Fibroblast of mammary gland (primary cell): ENCODE results near the gene SLC1A1.
"Not testable (repeated sequence)": the region's sequence is repeated elsewhere in the genome, so short reads cannot be mapped to it uniquely, and the experiment has no call there.

ENCODE experiments used
- DNase-seq: peaks from one replicate; pipeline ENCODE4 v3.0.0-alpha.2; 2010; ENCODE audit warnings: low read depth
- H3K4me3 ChIP-seq: 2 replicates; pipeline ENCODE4 v1.5.1; 2011; ENCODE audit warnings: low read depth, mild to moderate bottlenecking, low read length, moderate library complexity; ENCODE audit not compliant: control insufficient read depth
- TF ChIP-seq, protein P1 (sequence below): conservative IDR thresholded peaks from 2 replicates; pipeline ENCODE4 v1.5.1; 2011; ENCODE audit warnings: low read depth, low read length, inconsistent platforms; ENCODE audit not compliant: control insufficient read depth, insufficient read depth

Gene SLC1A1

DNA sequence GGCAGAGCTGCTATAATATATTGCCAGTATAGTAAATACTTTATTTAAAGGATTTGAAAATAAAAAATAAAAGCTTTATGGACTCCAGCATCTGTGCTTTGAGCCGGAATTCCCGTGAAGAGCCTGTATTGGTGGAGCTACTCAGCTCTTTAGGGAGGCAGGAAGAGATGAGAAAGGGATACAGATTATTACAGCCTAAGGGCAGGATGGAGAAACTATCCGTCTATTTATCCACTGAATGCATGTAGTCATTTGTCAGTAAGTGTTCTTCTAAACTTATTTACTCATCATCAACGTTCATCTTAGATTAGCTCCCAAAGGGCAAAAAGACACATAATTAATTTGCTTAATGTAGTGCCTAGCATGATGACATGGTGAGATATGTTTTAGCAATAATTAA lies 48.4 kb downstream of the SLC1A1 start:
- DNase-seq: no peak
- H3K4me3 ChIP-seq: no peak overlapping the region
- TF ChIP-seq, protein P1, sequence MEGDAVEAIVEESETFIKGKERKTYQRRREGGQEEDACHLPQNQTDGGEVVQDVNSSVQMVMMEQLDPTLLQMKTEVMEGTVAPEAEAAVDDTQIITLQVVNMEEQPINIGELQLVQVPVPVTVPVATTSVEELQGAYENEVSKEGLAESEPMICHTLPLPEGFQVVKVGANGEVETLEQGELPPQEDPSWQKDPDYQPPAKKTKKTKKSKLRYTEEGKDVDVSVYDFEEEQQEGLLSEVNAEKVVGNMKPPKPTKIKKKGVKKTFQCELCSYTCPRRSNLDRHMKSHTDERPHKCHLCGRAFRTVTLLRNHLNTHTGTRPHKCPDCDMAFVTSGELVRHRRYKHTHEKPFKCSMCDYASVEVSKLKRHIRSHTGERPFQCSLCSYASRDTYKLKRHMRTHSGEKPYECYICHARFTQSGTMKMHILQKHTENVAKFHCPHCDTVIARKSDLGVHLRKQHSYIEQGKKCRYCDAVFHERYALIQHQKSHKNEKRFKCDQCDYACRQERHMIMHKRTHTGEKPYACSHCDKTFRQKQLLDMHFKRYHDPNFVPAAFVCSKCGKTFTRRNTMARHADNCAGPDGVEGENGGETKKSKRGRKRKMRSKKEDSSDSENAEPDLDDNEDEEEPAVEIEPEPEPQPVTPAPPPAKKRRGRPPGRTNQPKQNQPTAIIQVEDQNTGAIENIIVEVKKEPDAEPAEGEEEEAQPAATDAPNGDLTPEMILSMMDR: no peak

DNA sequence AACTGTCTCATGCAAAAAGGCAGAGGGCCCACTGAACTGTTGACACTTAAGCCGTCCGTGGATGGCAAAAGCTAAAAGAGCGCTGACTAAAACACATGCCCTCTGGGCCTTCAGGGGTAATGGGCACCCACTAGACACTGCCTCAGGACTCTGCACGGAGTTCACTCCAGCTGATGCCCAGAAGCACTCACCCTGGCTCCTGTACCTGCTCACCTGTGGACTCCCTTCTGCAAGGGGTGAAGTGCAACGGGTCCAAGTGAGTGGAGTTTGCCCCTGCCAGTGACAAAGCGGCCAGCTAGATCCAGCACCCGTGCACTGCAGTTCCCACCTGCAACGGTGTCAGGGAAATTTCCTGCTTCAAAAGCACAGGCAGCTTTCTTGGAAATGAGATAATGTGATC lies 50.2 kb downstream of the SLC1A1 start:
- H3K4me3 ChIP-seq: no peak overlapping the region
- TF ChIP-seq, protein P1: no peak
- no peak for DNase-seq

DNA sequence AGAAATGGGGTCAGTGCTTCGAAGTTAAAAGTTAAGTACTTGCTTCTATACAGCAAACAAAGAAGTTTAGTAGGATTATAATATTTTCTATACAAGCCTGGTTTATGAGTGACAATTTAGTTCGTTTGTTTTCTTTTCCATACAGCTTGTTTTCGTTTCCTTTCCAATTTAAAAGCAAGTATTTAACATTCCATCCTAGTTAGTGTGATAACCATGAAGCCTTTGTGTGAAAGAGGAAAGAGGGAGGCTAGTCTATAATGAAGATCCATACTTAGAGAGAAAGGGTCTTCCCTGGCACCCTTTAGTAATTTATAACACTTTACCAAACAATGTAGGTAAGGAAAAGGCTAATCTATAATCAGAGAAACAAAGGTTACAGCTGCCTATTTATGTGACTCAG lies 51.0 kb downstream of the SLC1A1 start:
- TF ChIP-seq, protein P1: no peak
- DNase-seq: no peak
- no peak overlapping the region for H3K4me3 ChIP-seq

DNA sequence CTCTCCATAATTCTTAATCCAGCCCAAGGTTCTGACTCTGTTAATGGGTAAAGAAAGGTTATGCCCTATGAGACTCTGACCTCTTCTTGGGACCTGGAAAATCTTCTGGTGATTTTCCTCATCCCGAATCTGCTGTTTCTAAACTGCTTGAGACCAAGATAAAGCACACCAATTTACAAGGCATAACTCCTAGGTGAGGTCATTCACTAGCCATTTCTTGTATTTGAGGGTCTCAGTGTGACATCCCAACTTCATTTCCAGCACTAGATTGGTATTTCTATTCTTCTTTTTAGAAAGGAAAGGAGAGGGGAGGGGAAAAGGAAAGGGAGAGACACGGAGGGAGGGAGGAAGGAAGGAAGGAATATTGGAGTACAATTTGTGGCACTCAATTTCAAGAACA lies 51.6 kb downstream of the SLC1A1 start:
- H3K4me3 ChIP-seq: no peak overlapping the region
- TF ChIP-seq, protein P1: no peak
- DNase-seq: no peak

DNA sequence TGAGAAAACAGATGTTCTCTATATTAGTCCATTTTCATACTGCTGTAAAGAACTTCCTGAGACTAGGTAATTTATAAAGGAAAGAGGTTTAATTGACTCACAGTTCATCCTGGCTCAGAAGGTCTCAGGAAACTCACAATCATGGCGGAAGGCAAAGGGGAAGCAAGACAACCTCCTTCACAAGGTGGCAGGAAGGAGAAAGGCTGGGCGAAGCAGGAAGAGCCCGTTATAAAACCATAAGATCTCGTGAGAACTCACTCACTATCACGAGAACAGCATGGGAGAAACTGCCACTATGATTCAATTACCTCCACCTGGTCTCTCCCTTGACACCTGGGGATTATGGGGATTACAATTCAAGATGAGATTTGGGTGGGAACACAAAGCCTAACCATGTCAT lies 54.4 kb downstream of the SLC1A1 start:
- DNase-seq, H3K4me3 ChIP-seq: not testable (repeated sequence)

DNA sequence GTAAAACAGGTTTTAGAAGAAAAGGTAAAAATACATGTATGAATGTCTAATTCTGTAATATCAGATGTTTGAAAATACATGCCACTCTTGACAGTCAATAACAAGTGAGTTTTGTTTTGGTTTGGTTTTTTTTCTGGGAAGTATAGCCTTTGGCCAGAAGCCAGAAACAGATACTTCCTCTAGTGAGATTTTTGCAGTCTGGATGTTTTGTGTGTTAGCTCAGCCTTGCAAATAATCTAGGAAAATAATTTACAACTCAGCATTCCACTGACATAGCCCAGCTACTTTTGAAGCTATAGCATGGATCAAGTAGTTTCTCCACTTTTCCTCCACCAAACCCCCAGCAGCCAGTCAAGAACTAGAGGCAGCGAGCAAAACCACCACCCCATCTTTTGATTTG lies 56.7 kb downstream of the SLC1A1 start:
- DNase-seq: peak; percentile 39
- TF ChIP-seq, protein P1: no peak
- no peak overlapping the region for H3K4me3 ChIP-seq

DNA sequence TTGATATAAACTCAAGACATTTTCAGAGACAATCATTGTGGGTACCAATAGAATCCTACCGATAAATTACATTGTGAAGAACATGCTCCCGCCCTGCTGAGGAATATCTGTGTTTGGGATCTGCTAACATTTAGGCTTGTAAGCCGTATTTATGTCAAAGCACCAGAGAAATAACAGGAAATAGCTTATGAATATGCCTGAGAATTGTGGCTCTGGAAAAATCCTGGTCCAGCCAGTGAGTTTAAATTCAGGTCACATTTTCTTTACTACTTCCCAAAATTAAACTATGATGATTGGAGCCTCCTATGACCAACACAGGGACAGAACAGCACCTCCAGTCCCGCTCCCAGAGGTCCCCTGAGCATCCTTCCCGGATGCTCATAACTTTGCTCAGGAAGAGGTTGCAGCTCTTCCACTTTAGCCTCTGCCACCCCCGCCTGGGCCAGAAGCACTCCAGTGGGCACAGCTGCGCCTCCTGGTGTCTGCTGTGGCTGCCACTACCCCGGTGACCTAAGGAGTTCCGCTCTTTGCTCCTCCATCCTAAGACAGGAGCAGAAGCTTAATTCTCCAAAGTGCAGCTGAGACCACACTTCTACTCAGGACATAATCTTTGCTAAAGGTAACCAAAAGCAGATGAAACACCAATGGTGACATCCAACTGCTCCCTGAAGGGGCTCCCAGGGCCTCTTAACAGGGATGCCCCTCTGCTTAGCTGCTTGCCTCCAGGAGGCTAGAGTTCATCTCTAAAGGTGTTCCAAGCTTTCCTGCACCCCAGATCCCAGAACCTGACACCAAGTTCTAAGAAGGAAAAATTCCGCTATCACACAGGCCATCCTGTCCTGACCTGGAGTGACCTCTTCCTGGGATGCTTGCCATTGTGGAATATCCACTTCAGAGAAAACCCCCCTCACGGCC lies 58.8 kb downstream of the SLC1A1 start:
- DNase-seq: peak; percentile 4
- no peak overlapping the region for H3K4me3 ChIP-seq
- TF ChIP-seq, protein P1: peak; percentile 30
